ENCODE results near the gene FKBP5. TPM values are rescaled to one million over a fixed set of nuclear protein-coding genes. Genes with fewer than 3 reads are reported as not detected.
"Not testable (repeated sequence)": the region's sequence is repeated elsewhere in the genome, so short reads cannot be mapped to it uniquely, and the experiment has no call there.

FKBP5 gene
- total RNA-seq, 6 experiments from 2014 or later, result 7.6 to 12.9 (median 11.8) TPM

DNA sequence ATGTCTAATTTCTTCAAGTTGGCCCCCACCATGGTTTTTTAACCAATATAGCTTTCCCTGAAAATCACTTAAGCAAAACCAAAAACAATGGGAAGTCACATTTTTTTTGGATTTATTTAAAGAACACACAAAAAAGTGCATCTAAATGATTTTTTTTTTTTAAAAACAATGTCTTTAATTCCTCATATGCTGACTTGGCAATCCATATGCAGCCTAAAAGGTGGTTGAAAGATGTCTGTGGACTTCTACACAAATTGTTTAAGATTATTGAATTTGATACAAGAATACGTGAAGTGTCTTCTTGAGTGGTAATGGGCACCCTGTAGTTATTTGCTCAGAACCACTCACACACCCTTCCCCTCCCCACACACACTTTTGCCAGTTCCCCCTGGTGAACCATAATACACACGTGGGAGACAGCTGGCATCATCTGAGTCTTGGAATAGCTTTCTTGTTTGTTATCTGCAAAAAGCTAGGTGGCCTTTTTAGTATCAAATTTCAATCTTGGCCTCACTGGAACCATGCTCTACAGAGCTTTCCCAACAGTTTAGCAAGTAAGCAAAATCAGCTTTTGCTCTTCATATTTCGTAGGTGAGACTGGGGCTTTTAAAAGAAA, 115.1 kb downstream of the FKBP5 start:
- no peaks in the 10 kb centered on the region for H3K9me3 Mint-ChIP-seq
- no peak overlapping the region for H3K27ac Mint-ChIP-seq
- DNase-seq, result no peak
- TF ChIP-seq, protein P1, sequence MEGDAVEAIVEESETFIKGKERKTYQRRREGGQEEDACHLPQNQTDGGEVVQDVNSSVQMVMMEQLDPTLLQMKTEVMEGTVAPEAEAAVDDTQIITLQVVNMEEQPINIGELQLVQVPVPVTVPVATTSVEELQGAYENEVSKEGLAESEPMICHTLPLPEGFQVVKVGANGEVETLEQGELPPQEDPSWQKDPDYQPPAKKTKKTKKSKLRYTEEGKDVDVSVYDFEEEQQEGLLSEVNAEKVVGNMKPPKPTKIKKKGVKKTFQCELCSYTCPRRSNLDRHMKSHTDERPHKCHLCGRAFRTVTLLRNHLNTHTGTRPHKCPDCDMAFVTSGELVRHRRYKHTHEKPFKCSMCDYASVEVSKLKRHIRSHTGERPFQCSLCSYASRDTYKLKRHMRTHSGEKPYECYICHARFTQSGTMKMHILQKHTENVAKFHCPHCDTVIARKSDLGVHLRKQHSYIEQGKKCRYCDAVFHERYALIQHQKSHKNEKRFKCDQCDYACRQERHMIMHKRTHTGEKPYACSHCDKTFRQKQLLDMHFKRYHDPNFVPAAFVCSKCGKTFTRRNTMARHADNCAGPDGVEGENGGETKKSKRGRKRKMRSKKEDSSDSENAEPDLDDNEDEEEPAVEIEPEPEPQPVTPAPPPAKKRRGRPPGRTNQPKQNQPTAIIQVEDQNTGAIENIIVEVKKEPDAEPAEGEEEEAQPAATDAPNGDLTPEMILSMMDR (IDR thresholded peaks at IDR 0.05), result no peak
- H3K4me1 Mint-ChIP-seq (ENCODE audit: low read depth), result no peaks in the 10 kb centered on the region
- peaks cover 3% of the 10 kb centered on the region for H3K27me3 Mint-ChIP-seq (ENCODE audit: insufficient read depth)
- H3K4me3 Mint-ChIP-seq, result no peak overlapping the region
- H3K36me3 Mint-ChIP-seq (ENCODE audit: low read depth), result no peaks in the 10 kb centered on the region

- not testable (repeated sequence) for H3K4me3 Mint-ChIP-seq; DNase-seq; H3K36me3 Mint-ChIP-seq (ENCODE audit: low read depth); H3K27ac Mint-ChIP-seq; H3K9me3 Mint-ChIP-seq; H3K27me3 Mint-ChIP-seq (ENCODE audit: insufficient read depth); H3K4me1 Mint-ChIP-seq (ENCODE audit: low read depth)
Observed at GRCh38 chr6:35570885-35571330, 117.8 kb downstream of the FKBP5 start.

- H3K27ac Mint-ChIP-seq, result no peak overlapping the region
- peaks cover 5% of the 10 kb centered on the region; the same call in 1 of the 2 replicates for H3K9me3 Mint-ChIP-seq
- no peak for DNase-seq
Observed at GRCh38 chr6:35569011-35569461, 119.7 kb downstream of the FKBP5 start.

GRCh38 chr6:35566794-35567193, 121.9 kb downstream of the FKBP5 start:
- DNase-seq, result no peak
- Mint-ChIP-seq H3K36me3 (ENCODE audit: low read depth) (peaks cover 7% of the 10 kb centered on the region; the same call in 1 of the 2 replicates), H3K9me3 (peaks cover 5% of the 10 kb centered on the region; the same call in 1 of the 2 replicates), H3K27me3 (ENCODE audit: insufficient read depth) (peaks cover 35% of the 10 kb centered on the region), H3K4me3 (no peak overlapping the region), H3K4me1 (ENCODE audit: low read depth) (no peaks in the 10 kb centered on the region), H3K27ac (no peak overlapping the region)
- TF ChIP-seq, protein P1 (IDR thresholded peaks at IDR 0.05), result no peak

More at GRCh38 chr6:35569011-35569461, 119.7 kb downstream of the FKBP5 start:
- peaks cover 7% of the 10 kb centered on the region; the same call in 1 of the 2 replicates for H3K36me3 Mint-ChIP-seq (ENCODE audit: low read depth)
- H3K4me3 Mint-ChIP-seq, result no peak overlapping the region
- TF ChIP-seq, protein P1 (IDR thresholded peaks at IDR 0.05), result peak; percentile 71
- no peaks in the 10 kb centered on the region for H3K4me1 Mint-ChIP-seq (ENCODE audit: low read depth)
- peaks cover 16% of the 10 kb centered on the region for H3K27me3 Mint-ChIP-seq (ENCODE audit: insufficient read depth)

DNA sequence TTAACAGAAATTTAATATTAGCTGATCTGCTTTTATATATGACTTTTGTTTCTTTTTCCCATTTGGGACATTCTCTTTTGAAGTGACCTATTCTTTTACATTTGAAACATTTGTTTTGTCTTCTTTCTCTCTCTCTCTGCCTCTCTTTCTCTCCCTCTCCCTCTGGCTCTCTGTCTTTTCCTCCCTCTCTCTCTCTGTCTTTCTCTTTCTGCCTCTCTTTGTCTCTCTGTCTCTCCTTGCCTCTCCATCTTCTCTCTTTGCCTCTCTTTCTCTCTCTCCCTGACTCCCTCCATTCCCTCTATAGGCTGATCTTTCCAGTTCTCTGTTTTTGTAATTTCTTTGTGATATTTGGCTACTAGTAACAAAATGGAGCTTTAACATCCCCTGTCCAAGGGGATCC, 124.0 kb downstream of the FKBP5 start:
- no peaks in the 10 kb centered on the region for H3K4me1 Mint-ChIP-seq (ENCODE audit: low read depth)
- no peak overlapping the region for H3K4me3 Mint-ChIP-seq
- DNase-seq, result no peak
- TF ChIP-seq, protein P1 (IDR thresholded peaks at IDR 0.05), result no peak
- peaks cover 5% of the 10 kb centered on the region; the same call in 1 of the 2 replicates for H3K9me3 Mint-ChIP-seq
- peaks cover 7% of the 10 kb centered on the region; the same call in 1 of the 2 replicates for H3K36me3 Mint-ChIP-seq (ENCODE audit: low read depth)
- no peak overlapping the region for H3K27ac Mint-ChIP-seq
- peaks cover 44% of the 10 kb centered on the region for H3K27me3 Mint-ChIP-seq (ENCODE audit: insufficient read depth)

GRCh38 chr6:35562060-35562459, 126.7 kb downstream of the FKBP5 start:
- Mint-ChIP-seq H3K4me1 (ENCODE audit: low read depth) (no peaks in the 10 kb centered on the region), H3K4me3 (no peak overlapping the region), H3K36me3 (ENCODE audit: low read depth) (peaks cover 7% of the 10 kb centered on the region; the same call in 1 of the 2 replicates), H3K27ac (no peak overlapping the region), H3K9me3 (peaks cover 5% of the 10 kb centered on the region; the same call in 1 of the 2 replicates), H3K27me3 (ENCODE audit: insufficient read depth) (peaks cover 45% of the 10 kb centered on the region)
- no peak for DNase-seq
- TF ChIP-seq, protein P1 (IDR thresholded peaks at IDR 0.05), result no peak
